ENCODE results near the gene FTO.

DNA sequence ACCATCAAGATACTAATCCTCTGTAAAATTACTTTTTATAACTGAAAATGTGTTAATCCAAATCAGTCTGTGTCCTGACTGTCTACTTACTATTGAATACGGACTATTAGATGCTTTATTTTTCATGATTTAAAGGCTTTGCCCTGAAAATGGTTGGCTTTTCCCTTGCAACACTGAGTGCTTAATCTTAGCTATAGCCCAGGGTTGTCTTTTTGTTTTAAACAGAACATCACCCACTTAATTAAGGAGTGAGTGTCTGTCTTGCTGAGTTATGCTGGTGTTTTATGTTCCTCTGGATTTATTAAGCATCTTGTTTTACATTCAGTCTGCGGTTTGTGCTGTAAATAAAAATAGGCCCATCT is 11.0 kb downstream of the FTO start:
- TF ChIP-seq, protein P1, sequence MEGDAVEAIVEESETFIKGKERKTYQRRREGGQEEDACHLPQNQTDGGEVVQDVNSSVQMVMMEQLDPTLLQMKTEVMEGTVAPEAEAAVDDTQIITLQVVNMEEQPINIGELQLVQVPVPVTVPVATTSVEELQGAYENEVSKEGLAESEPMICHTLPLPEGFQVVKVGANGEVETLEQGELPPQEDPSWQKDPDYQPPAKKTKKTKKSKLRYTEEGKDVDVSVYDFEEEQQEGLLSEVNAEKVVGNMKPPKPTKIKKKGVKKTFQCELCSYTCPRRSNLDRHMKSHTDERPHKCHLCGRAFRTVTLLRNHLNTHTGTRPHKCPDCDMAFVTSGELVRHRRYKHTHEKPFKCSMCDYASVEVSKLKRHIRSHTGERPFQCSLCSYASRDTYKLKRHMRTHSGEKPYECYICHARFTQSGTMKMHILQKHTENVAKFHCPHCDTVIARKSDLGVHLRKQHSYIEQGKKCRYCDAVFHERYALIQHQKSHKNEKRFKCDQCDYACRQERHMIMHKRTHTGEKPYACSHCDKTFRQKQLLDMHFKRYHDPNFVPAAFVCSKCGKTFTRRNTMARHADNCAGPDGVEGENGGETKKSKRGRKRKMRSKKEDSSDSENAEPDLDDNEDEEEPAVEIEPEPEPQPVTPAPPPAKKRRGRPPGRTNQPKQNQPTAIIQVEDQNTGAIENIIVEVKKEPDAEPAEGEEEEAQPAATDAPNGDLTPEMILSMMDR (IDR thresholded peaks at IDR 0.05), result no peak
- no peak for TF ChIP-seq EZH2 (IDR thresholded peaks at IDR 0.05)
